DMS 273 (cell line): ENCODE measurements around the gene ANP32E.

ENCODE experiments used
- DNase-seq: peaks from one replicate; lab custom pipeline; 2025; ENCODE audit not compliant: unreplicated experiment; lab: John Stamatoyannopoulos, UW

The ANP32E gene

GRCh38 chr1:150235852-150236613 is at the start of gene ANP32E:
Gene ANP32E, minus strand, starts transcription at chr1:150236112. Its CDS starts 326 bp downstream, at chr1:150235786.
- peak; percentile 99 for DNase-seq

GRCh38 chr1:150283260-150283659 is 47.3 kb upstream of the ANP32E start:
- DNase-seq, result no peak

- no peak for DNase-seq
Measured at GRCh38 chr1:150282558-150282958, 46.6 kb upstream of the ANP32E start.

GRCh38 chr1:150281758-150282557 is 46.0 kb upstream of the ANP32E start, which contains the start of gene CIART:
Gene CIART, plus strand, starts transcription at chr1:150282554. Its CDS starts 714 bp downstream, at chr1:150283268.
- peak; percentile 99 for DNase-seq

GRCh38 chr1:150281221-150281757 is 45.4 kb upstream of the ANP32E start:
- peak; percentile 87 for DNase-seq

GRCh38 chr1:150280138-150280707 is 44.3 kb upstream of the ANP32E start:
- DNase-seq, result no peak

- no peak for DNase-seq
Measured at GRCh38 chr1:150273311-150273710, 37.4 kb upstream of the ANP32E start.

- DNase-seq, result no peak
Measured at GRCh38 chr1:150271291-150271959, 35.5 kb upstream of the ANP32E start.

GRCh38 chr1:150269451-150269850 is 33.5 kb upstream of the ANP32E start:
- DNase-seq, result no peak

- DNase-seq, result peak; percentile 99
Measured at GRCh38 chr1:150268705-150269403, 32.9 kb upstream of the ANP32E start, which contains the start of gene APH1A. Gene APH1A, minus strand, starts transcription at chr1:150269016. Its CDS starts 206 bp downstream, at chr1:150268810.

GRCh38 chr1:150268340-150268704 is 32.4 kb upstream of the ANP32E start:
- DNase-seq, result peak; percentile 52

GRCh38 chr1:150267896-150268295 is 32.0 kb upstream of the ANP32E start:
- DNase-seq, result no peak

GRCh38 chr1:150263549-150263948 is 27.6 kb upstream of the ANP32E start:
- DNase-seq, result no peak

GRCh38 chr1:150262388-150263320 is 26.7 kb upstream of the ANP32E start:
- peak; percentile 30 for DNase-seq

- no peak for DNase-seq
Measured at GRCh38 chr1:150261367-150261766, 25.5 kb upstream of the ANP32E start.

- peak; percentile 88 for DNase-seq
Measured at GRCh38 chr1:150259758-150260669, 24.1 kb upstream of the ANP32E start.

GRCh38 chr1:150259217-150259616 is 23.3 kb upstream of the ANP32E start:
- peak; percentile 31 for DNase-seq
